ENCODE results near the gene ROPN1L.
"Not testable (repeated sequence)": the region's sequence is repeated elsewhere in the genome, so short reads cannot be mapped to it uniquely, and the experiment has no call there.

The ROPN1L gene

GRCh38 chr5:10503321-10503720 is 61.6 kb downstream of the ROPN1L start:
- FAIRE-seq: no peak

- no peak for FAIRE-seq
Measured at GRCh38 chr5:10503997-10504793, 62.5 kb downstream of the ROPN1L start.

- no peak for FAIRE-seq
Measured at GRCh38 chr5:10505517-10506095, 63.9 kb downstream of the ROPN1L start.

GRCh38 chr5:10506535-10506934 is 64.9 kb downstream of the ROPN1L start:
- FAIRE-seq: no peak

GRCh38 chr5:10507575-10508096 is 66.0 kb downstream of the ROPN1L start:
- FAIRE-seq: no peak

- no peak for FAIRE-seq
Measured at GRCh38 chr5:10509575-10509974, 67.9 kb downstream of the ROPN1L start.

GRCh38 chr5:10511741-10512640 is 70.3 kb downstream of the ROPN1L start:
- FAIRE-seq: no peak

GRCh38 chr5:10513501-10514442 is 72.1 kb downstream of the ROPN1L start:
- FAIRE-seq: no peak

- FAIRE-seq: not testable (repeated sequence)
Measured at GRCh38 chr5:10514572-10514971, 72.9 kb downstream of the ROPN1L start.

All from islet of Langerhans (tissue), 1 donor.